GM20431 (cell line): ENCODE results near the gene C1orf167.

ENCODE experiments used
- in situ Hi-C: fragments of 300-500 bp; cut with MseI, MboI; formaldehyde crosslinking; loops from one replicate; pipeline ENCODE4 v1.15.0; 2020; ENCODE audit warnings: low sequenced_read_pairs; ENCODE audit not compliant: unreplicated experiment

C1orf167 gene

DNA sequence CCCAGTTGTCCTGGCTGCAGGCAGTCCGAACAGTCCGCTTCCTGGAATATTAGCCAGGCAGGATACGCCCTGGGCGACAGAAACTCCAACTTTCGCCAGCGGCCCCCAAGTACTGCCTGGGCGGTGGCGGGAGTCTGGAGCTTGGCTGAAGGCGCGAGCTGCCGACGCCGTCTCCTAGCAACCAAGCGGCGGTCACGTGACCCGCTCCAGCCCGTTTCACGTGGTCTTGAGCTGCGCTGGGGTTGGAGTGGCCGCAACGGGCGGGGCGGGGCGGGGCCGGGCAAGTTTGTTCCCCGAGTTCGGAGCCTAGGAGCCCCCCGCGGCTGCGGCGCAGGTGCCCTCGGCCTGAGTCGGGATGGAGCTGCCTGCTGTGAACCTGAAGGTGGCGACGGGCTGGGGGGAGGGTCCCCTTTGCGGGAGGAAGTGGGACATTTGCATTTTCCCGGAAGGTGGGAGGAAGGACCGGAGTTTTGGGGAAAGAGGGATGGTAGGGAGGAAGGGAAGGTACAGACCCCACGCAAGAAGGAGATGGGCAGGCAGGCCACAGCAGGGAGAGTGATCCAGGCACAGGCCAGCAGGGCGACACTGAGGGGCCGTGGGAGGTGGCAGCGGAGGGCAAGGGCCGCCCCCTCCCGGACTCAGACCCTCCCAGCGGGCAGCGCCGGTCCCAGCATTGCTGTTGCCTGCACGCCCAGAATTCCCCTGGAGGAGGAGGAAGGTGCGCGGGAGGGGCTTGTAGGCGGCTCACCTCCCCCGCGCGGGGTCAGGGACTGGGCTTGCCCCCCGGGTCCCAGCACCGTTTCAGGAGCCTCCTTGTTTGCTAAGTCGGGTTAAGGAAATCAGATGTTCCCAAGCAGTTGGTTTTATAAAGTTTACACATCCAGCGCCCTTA lies 25.9 kb upstream of the C1orf167 start, which contains the start of gene AGTRAP:
TSS of gene AGTRAP (plus strand) at position 283 of the 892 bp plus-strand sequence. CDS start at position 356, 73 bp downstream.
- in situ Hi-C loops: no loop called here

DNA sequence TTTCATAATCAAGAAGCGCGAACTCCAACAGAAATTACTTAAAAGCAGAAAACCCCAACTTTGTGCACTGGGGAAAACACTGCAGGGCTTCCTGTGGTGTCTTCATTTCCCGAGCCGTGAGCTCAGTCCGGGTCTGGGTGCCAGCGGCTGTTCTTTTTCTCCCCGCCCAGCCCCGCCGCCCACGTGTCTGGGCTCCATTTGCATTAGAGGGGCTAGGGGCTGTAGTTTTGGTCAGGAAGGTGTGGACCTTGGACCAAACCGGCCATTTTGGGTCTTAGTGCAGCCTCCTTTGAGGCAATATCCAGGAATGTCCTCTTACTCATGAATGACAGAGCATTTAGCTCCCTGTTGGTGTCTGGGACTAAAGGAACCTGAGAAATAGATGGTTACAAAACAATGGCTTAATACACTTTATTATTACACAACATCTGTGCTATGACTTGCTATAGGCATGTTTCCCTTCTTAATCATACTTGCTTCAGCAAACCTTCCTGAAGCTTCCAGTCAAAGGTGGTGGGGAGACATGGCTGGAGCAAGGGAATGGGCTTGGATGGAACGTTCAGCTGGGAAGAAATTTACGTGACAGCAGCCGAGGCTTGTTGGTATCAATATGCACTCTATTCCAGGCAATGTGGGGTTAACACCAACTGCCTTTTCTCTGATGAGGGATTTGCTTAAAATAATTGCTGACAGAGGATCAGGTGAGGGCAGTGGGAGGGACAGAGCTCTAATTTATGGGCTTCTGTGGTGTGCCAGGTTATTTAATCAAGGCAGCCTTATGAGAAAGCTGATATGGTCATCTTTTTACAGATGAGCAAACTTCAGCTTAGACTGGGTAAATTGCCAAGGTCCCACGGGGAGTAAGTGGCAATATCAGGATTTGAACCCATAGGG lies 25.0 kb upstream of the C1orf167 start:
- in situ Hi-C loops: no loop called here

DNA sequence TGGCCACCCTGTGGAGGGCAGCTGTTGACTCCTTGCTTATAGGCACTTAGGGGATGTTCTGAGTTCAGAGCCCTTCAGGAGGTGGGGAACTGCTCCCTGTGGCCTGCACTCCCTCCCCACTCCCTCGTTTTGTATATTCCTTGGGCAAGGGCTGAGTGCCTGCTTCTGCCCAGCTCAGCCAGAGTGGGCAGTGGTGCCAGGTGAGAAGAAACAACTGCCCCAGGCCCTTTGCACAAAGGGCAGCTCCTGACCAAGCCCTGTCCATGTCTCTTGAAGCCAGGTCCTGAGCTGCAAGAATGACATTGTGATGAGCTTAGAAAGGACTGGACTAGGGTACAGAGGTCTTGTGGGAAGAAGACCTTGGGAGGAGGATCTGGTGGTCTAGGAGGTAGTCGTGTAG lies 23.9 kb upstream of the C1orf167 start:
- in situ Hi-C loops: no loop called here

DNA sequence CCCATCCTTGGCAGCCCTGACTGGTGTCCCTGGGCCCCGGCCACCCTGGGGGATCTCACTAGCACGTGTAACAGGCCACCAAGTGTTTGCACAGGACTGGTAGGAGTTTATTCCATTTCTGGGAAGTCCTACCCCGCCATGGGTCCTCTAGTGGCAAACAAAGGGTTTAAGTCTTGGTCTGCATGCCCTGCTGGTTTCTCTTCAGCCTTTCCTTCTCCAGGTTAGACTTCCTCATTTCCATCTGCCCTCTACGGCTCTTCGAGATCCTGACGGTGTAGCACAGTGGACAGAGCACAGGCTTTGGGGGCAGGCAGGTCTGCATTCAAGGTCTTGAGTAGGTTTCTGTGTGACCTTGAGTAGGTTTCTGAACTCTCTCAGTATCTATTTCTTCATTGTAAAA lies 23.2 kb upstream of the C1orf167 start:
- in situ Hi-C loops: no loop called here

DNA sequence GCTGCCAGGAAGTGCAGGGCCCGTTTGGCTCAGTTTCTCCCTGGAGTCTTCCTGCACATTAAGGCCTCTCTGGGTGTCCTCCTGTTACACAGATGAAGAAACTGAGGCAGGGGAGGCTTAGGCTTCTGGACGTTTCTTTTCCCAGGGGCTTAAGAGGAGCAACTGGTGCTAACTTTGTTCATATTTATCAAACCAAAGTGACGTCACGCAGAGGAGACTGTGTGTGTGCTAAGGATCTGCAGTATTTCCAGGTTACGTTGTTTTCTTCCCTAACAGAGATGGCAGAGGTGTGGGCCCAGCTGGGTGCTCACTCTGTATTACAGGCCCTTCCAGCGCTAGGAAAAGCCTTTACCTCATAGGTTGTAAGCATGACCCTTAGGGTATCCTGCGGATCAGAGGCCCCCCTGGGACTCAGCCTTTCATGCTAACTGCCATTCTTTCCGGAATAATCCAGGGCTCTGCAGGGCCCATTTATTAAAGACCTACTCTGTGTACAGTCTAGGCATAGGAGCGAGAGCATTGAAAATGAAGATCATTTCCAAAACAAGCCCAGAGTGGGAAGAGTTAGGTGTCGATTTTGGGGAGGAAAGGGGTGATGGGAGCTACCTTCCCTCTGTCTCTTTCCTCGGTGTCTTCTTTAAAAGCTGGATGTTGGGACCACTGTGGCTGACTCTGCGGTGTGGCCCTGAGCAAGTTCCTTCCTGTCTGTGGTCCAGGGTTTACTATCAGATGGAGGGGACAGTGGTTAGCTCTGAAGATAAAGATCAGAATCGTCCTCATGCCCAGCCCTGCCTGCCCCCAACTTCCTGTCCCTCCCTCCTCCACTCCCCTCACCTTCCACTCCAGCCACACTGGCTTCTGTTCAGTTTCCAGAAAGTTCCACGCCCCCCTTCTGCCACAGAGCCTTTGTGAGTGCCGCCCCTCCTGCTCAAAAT lies 21.5 kb upstream of the C1orf167 start:
- in situ Hi-C loops: no loop called here

DNA sequence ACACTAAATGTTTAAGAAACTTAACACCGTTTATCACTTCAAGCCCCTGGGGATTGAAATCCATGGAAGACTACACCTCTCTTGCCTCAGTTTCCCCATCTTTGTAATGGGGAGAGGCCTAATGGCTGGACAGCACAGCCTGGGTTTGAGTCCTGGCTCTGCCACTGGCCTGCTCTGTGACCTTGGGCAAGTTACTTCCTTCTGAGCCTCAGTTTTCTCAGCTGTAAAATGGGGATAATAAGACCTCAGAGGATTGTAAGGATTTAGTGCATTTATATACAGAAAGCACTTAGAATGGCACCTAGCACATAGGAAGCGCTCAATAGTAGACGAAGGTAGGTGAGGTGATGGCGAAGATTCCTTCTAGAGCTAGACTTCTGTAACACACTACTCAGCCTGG lies 20.5 kb upstream of the C1orf167 start:
- in situ Hi-C loops: no loop called here

DNA sequence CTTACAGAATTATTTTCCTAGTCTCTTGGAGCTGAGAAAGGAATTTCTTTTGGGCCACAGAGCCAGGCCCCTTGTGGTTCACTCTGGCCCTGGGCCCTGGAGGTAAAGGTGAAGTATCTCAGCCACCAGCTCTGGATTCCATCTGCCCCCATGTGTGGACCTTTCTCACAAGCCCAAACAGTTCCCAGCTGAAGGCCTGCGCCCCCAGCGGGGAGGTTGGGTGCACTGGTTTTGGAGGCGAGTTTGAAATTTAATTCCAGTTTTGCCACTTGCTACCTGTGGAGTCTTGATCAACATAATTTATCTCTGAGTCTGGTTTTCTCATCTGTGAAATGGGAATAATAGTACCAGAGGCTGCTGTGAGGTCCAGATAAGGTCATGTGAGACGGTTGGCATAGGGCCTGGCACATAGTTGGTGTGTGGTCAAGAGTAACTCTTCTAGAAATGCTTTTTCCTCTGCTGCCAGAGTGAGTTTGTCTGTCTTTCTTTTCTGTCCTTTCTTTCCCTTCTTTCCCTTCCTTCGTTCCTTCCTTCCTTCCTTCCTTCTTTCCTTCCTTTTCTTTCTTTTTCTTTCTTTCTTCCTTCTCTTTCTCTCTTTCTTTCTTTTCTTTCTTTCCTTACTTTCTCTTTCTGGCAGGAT lies 20.0 kb upstream of the C1orf167 start:
- in situ Hi-C loops: no loop called here

DNA sequence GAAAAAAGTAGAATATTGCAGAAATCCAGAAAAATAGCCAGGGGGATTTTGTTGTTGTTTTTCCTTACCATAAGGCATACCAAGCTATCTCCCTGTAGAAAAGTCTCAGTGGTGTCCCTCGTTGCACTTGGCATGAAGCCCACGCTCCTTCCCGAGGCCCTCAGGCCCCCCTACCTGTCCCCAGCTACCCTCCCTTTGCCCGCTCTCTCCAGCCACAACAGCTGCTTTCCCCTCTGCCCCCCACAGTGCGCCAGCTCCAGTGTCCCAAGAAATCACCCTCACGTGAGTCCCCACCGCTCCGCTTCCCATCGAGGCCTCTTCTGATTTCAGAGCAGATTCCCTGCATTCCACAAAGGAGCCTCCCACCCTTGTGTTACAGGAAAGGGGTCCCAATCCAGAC lies 17.7 kb upstream of the C1orf167 start:
- in situ Hi-C loops: no loop called here

DNA sequence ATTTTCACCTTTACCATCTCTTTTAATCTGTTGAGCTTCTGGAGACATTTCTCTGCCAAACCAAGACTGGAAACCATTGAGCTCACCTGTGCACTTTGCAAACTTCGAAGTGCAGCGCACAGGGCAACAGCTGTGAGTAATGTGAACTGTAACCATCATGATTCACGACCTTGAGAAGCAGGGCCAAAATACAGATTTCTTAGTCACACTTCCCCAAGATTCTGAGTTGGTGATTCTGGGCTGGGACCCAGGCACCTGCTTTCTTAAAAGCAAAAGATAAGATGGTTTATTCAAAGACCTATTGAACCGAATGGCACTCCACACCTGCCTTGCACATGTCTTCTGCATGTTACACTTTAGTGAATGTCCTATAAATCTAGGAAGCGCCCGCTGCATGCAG lies 15.9 kb upstream of the C1orf167 start:
- in situ Hi-C loops: no loop called here

DNA sequence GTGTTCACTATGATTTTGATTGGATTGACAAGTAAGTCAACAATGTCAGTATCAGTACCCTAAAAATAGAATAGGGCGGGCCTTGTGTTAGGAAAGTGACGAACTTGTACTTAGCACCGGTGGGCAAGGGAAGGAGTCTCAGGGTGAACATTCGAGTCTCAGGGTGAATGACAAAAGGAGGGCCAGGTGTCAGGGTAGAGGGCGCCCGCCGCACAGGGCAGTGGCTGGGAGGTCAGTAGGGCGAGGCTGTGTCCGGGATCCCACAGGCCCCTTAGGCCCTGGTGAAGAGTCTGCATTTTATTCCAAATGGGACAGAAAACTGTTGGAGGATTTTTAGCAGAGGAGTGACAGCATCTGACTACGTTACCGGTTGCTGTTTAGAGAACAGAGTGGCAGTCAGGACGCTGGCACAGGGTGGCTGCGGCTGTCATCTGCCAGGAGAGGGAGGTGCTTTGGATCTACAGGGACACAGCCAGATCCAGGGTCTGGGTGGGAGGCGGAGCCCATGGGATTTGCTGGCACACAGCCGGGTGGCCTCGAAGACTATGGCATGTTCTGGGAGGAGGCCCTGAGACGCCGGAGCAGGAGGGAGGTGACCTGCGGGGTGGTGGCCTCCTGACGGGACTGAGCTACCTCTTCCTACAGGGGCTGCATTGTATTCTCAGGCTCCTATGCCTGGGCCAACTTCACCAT lies 15.1 kb upstream of the C1orf167 start:
- in situ Hi-C loops: no loop called here

DNA sequence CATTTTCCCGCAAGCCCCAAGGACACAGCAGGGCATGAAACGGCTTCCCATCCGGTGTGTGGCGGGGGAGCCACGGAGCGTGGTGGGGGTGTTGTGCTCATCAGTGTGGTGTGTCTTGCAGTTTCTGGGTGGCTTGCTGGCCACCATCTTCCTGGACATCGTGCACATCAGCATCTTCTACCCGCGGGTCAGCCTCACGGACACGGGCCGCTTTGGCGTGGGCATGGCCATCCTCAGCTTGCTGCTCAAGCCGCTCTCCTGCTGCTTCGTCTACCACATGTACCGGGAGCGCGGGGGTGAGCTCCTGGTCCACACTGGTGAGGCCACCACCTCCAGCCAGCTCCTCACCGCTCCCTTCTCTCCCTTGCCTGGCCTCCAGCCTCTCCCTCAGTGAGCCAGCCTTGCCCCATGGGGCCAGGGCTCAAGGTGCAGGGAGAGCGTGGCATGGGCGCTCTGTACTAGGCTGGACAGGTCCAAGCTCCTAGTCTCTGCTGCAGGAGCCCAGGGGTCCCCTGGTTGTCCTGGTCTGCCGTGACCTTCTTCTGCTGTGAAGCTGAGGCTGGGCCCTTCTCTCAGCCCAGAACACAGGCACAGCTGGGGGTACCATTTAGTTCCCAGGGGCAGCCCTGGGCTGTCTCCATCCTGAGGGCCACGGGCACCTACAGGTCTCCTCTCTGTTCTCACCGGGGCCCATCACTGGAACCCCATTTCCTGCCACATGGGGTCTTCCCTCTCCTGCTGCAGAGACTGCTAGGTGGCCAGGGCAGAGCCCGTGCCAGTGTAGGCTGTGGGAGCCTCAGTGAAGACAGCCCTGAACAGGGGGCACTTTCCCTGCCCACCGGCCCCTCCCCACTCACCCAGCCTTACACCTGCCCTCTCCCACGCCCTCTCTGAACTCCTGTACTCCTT lies 13.4 kb upstream of the C1orf167 start:
- in situ Hi-C loops: no loop called here

DNA sequence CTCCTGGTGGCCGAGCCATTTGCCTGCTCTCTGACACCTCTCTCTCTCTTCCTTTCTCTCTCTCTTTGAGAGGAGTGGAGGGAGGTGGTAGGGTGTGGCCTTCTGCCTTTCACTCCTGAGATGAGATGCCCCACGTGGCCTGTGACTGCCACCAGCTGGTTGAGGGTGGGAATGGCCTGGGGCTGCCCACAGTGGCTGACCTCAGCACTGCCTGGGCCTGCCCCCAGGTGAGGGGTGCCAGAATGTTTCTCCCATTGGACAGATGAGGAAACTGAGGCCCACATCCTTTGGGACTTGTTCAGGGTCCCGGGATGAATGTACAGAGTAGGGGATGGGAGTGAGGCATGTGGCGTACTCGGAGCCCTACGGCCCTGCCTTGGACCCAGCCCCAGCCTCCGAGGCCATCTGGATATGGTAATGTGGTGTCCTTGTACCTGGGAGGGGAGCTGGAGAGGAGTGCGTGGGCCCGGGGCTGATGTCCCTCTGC lies 12.7 kb upstream of the C1orf167 start:
- in situ Hi-C loops: no loop called here

DNA sequence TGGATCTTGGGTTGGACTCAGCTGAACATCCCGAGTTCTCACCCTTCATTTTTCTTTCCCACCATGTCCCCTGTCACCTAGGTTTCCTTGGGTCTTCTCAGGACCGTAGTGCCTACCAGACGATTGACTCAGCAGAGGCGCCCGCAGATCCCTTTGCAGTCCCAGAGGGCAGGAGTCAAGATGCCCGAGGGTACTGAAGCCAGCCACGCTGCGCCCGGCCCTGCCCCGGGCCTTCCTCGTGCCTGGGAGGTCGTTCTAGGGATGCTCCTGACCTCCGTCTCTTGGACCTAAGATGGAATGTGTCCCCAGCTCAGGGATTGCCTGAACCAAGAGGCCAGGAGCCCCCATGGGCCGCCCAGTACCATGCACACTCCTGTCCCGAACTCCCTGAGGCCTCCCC lies 12.0 kb upstream of the C1orf167 start:
- in situ Hi-C loops: no loop called here

DNA sequence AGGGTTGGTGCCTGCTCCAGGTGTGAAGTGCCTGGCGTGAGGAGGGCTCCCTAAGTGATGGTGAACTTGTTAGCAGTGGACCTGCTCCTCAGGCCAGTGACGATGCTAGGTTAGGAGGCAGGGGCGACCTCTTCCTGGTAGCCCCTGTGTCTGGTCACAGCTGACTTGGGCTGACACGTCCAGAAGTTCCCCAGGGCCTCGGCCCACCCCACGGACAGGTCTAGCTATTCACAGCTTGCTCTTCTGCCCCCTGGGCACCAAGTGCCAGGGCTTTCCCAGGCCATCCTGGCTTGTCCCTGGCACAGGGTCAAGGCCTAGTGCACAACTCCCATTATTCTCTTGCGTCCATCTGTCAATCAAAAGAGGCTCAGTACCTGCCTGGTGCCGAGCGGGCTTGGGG lies 10.9 kb upstream of the C1orf167 start:
- in situ Hi-C loops: no loop called here

DNA sequence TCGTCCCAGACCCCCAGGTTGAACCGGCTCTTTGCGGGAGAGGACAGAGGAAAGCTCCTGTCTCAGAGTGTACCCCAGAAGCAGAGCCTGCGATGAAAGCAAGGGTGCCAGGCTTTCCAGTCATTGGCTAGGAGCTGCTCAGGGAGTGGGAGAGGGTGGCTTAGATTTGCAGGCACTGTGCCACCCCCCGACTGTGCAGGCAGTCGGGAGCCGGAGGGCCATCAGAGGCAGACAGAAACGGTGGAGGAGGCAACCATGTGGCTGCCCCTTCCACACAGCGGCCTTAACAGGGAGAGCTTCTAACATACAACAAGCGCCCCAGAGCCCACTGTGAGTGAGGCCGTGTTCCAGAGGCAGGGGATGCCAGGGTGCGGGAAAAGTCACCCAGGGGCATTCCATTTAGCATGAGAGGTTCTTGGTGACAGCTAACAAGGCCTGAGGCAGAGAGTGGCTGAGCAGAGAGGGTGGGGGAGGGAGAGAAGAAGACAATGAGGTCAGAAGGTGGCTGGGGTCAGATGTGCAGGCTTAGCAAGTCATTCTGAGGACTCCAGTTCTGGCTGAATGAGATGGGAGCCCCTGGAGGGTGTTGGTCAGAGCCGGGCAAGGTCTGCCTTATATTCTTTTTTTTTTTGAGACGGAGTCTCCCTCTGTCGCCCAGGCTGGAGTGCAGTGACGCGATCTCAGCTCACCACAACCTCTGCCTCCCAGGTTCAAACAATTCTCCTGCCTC lies 9.5 kb upstream of the C1orf167 start:
- in situ Hi-C loops: no loop called here

DNA sequence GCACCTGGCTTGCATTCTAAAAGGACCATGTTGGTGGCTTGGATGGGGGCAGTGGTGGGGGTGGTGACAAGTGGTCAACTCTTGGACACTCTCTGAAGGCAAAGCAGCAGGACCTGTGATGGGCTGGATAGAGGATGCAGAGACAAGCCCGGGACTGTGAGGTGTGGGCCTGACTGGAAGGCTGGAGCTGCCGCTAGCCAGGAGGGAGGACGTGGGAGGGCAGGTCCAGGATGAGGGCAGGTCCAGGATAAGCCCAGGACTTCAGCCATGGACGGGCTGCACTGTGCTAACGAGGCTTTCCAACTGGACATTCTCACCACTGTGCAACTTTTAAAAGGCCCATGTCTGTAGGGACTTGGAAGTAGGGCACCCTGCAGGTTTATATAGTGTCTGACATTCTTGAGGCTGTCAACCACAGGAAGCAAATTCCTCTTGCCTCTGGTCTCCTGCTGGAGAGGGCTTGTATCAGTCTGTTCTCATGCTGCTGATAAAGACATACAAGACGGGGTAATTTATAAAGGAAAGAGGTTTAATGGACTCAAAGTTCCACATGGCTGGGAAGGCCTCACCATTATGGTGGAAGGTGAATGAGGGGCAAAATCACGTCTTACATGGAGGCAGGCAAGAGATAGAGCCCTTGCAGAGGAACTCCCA lies 8.3 kb upstream of the C1orf167 start:
- in situ Hi-C loops: no loop called here

DNA sequence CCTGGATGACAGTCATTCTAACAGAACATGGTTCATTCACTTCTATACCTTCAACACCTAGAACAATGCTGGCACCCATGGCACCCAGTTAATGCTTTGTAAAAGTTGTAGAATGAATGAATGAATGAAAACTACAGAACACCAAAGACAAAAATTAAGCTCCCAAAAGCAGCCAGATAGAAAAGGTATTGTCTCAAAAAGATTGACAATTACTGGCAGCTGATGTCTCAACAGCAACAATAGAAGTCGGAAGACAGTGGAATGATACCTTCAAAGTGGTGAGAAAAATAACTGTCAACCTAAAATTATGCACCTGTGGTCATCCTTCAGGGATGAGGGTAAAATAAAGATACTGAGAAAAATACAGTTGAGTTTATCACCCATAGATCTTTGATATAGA lies 4.9 kb upstream of the C1orf167 start:
- in situ Hi-C loops: no loop called here
